ENCODE data around the gene ITPRIP. TPM values are rescaled to one million over a fixed set of nuclear protein-coding genes. Genes with fewer than 3 reads are reported as not detected.

ITPRIP gene
- total and polyA plus RNA-seq, 4 donors, result 3.5 to 7.9 (median 6.0) TPM

DNA sequence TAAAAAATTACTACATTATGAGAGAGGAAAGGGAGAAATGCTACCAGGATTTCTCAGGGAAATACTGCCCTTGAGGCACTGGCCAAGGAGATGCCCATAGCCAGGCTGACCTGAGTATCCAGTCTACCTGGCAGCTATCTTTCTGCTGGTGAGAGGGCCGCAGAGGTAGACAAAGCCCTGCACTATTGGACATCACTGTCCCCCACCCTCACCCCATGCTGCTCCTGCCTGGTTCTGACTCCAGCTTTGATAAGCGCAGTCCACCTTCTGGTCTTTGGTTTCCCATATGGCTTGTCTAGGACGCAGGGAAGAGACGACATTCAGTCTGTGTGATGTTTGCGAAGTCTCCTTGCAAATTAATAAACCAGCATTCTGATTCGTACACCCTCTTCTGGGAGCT is 3.7 kb downstream of the ITPRIP start (continued):
- TF ChIP-seq NR2F2 (IDR thresholded peaks at IDR 0.05), result no peak
- TF ChIP-seq RXRA (IDR thresholded peaks at IDR 0.05), result no peak
- TF ChIP-seq EGR1 (IDR thresholded peaks at IDR 0.05; ENCODE audit: low read depth in 2 of 2), result no peak

- no peak for DNase-seq (ENCODE audit: low spot score)
- Histone ChIP-seq H3K36me3 (ENCODE audit: control insufficient read depth in 4 of 4, insufficient read depth in 3 of 4, low read depth in 1 of 4, low read length in 3 of 4) (no peaks in the 10 kb centered on the region), H3K4me3 (ENCODE audit: low read depth in 1 of 3, low read length in 3 of 3) (no peak overlapping the region), H3K27ac (ENCODE audit: low read depth in 1 of 2, low read length in 2 of 2) (peak overlapping the region; percentile 2 to 42), H3K4me1 (ENCODE audit: control insufficient read depth in 4 of 4, insufficient read depth in 4 of 4, low read length in 3 of 4) (peaks cover 5 to 28% (median 9%) of the 10 kb centered on the region in 4 donors), H3K9me3 (ENCODE audit: control insufficient read depth in 4 of 4, low read length in 3 of 4) (no peaks in the 10 kb centered on the region), H3K9ac (ENCODE audit: low read depth in 1 of 2, low read length in 2 of 2) (no peak overlapping the region), H3K27me3 (ENCODE audit: control insufficient read depth in 4 of 4, insufficient read depth in 4 of 4, low read length in 3 of 4) (no peaks in the 10 kb centered on the region)
- TF ChIP-seq FOXA1 (IDR thresholded peaks at IDR 0.05) (no peak), TAF1 (conservative IDR thresholded peaks at IDR 0.05) (no peak), HNF4A (conservative IDR thresholded peaks at IDR 0.05) (no peak), NR2F2 (IDR thresholded peaks at IDR 0.05) (no peak), YY1 (IDR thresholded peaks at IDR 0.05) (no peak), GABPA (IDR thresholded peaks at IDR 0.05 in 1 of 2, conservative IDR thresholded peaks at IDR 0.05 in 1 of 2) (no peak), JUND (IDR thresholded peaks at IDR 0.05) (no peak), EGR1 (IDR thresholded peaks at IDR 0.05; ENCODE audit: low read depth in 2 of 2) (no peak), HNF4G (IDR thresholded peaks at IDR 0.05) (no peak), MAX (IDR thresholded peaks at IDR 0.05) (no peak), RXRA (IDR thresholded peaks at IDR 0.05) (no peak), FOXA2 (IDR thresholded peaks at IDR 0.05) (no peak), RAD21 (IDR thresholded peaks at IDR 0.05) (no peak), SP1 (IDR thresholded peaks at IDR 0.05) (no peak)
- TF ChIP-seq, protein P1, sequence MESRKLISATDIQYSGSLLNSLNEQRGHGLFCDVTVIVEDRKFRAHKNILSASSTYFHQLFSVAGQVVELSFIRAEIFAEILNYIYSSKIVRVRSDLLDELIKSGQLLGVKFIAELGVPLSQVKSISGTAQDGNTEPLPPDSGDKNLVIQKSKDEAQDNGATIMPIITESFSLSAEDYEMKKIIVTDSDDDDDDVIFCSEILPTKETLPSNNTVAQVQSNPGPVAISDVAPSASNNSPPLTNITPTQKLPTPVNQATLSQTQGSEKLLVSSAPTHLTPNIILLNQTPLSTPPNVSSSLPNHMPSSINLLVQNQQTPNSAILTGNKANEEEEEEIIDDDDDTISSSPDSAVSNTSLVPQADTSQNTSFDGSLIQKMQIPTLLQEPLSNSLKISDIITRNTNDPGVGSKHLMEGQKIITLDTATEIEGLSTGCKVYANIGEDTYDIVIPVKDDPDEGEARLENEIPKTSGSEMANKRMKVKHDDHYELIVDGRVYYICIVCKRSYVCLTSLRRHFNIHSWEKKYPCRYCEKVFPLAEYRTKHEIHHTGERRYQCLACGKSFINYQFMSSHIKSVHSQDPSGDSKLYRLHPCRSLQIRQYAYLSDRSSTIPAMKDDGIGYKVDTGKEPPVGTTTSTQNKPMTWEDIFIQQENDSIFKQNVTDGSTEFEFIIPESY (IDR thresholded peaks at IDR 0.05), result no peak
- TF ChIP-seq, protein P2, sequence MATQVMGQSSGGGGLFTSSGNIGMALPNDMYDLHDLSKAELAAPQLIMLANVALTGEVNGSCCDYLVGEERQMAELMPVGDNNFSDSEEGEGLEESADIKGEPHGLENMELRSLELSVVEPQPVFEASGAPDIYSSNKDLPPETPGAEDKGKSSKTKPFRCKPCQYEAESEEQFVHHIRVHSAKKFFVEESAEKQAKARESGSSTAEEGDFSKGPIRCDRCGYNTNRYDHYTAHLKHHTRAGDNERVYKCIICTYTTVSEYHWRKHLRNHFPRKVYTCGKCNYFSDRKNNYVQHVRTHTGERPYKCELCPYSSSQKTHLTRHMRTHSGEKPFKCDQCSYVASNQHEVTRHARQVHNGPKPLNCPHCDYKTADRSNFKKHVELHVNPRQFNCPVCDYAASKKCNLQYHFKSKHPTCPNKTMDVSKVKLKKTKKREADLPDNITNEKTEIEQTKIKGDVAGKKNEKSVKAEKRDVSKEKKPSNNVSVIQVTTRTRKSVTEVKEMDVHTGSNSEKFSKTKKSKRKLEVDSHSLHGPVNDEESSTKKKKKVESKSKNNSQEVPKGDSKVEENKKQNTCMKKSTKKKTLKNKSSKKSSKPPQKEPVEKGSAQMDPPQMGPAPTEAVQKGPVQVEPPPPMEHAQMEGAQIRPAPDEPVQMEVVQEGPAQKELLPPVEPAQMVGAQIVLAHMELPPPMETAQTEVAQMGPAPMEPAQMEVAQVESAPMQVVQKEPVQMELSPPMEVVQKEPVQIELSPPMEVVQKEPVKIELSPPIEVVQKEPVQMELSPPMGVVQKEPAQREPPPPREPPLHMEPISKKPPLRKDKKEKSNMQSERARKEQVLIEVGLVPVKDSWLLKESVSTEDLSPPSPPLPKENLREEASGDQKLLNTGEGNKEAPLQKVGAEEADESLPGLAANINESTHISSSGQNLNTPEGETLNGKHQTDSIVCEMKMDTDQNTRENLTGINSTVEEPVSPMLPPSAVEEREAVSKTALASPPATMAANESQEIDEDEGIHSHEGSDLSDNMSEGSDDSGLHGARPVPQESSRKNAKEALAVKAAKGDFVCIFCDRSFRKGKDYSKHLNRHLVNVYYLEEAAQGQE (IDR thresholded peaks at IDR 0.05), result no peak
- 81% methylated on average over 15 of the region's 15 CpGs for WGBS
Measured at GRCh38 chr10:104333728-104334373, 4.4 kb downstream of the ITPRIP start.
